ENCODE measurements around the gene ITIH5.

ITIH5 gene

DNA sequence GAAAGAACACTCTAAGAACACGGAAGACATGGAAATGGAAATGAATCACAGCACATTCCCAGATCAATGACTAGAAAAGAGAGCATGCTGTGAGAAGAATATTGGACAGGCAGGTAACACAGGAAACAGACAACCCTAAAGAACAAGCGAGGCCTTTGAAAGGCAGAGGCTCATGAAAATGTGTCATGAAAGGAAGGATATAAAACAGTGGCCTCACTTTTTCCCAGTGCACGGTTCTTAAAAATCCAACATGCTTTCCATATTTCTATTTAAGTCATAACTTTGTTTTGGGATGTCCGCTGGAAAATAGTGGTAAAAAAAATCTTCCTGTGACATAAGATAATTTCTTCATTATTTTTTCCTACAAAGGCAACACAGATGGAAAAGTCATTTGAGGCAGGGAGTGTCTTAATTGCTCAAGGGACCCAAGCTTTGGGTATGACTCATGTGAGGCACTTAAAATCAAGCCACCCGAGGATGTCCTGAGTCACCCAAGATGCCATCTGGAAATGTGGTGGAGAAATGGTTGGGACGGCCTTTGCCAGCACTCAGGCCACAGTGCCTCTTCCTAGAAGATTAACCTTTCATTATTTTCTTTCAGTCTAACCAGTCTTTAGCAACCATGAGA, 17.0 kb downstream of the ITIH5 start:
- no peak for DNase-seq (ENCODE audit: low read depth)
- H3K4me3 ChIP-seq (ENCODE audit: low read depth, low read length): no peak overlapping the region
- TF ChIP-seq, protein P1, sequence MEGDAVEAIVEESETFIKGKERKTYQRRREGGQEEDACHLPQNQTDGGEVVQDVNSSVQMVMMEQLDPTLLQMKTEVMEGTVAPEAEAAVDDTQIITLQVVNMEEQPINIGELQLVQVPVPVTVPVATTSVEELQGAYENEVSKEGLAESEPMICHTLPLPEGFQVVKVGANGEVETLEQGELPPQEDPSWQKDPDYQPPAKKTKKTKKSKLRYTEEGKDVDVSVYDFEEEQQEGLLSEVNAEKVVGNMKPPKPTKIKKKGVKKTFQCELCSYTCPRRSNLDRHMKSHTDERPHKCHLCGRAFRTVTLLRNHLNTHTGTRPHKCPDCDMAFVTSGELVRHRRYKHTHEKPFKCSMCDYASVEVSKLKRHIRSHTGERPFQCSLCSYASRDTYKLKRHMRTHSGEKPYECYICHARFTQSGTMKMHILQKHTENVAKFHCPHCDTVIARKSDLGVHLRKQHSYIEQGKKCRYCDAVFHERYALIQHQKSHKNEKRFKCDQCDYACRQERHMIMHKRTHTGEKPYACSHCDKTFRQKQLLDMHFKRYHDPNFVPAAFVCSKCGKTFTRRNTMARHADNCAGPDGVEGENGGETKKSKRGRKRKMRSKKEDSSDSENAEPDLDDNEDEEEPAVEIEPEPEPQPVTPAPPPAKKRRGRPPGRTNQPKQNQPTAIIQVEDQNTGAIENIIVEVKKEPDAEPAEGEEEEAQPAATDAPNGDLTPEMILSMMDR (IDR thresholded peaks at IDR 0.05; ENCODE audit: insufficient read depth, low read depth, low read length, missing control alignments): no peak

DNA sequence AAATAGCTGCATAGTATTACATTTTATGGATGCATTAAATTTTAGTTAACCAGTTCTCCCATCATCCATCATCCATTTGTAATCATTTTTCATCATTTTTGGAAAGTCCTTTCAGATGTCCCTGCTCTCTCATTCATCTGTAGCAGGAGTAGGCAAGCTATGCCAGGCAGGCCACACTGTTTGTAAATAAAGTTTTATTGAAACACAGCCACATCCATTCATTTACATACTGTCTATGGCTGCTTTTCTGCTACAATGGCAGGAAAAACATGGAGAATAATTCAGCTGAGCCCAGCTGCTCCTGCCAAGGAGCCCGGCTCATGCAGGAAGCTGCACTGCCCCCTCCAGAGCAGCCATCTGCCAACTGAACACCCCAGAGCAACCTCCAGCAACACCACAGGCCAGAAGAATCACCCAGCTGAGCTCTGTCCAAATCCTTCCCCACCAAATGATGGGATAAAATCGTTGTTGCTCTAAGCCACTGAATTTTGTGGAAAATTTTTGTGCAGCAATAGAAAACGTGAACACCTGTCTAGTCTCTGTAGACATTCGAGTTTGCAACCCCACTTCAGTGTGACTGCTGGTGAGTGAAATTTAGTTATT, 19.6 kb downstream of the ITIH5 start:
- TF ChIP-seq, protein P1 (IDR thresholded peaks at IDR 0.05; ENCODE audit: insufficient read depth, low read depth, low read length, missing control alignments): no peak

DNA sequence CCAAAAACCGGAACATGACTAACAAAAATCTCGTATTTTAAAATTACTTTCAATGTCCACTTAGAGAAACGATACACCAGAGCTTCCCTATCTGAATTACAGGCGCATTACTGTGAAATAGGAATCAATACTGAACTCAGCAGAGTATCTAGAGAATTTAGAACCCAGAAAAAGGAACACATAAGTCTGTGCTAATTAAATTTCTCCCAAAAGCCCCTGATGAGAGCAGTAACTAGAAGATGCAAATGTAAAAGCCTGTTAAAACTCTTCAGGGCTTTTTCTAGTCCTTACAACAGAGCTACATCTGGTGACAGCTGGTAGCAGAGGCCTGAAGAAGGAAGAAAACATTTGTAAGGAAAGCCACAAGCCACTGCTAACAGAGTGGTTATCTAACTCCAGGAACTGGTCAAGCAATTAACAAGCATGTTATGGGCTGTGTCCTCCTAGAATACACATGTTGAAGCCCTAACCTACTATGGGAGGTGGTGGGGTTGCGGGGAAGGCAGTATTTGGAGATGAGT, 24.2 kb downstream of the ITIH5 start:
- H3K4me3 ChIP-seq (ENCODE audit: low read depth, low read length): no peak overlapping the region
- TF ChIP-seq, protein P1 (IDR thresholded peaks at IDR 0.05; ENCODE audit: insufficient read depth, low read depth, low read length, missing control alignments): no peak
- DNase-seq (ENCODE audit: low read depth): no peak

More for the DNA sequence above, 19.6 kb downstream of the ITIH5 start:
- no peak overlapping the region for H3K4me3 ChIP-seq (ENCODE audit: low read depth, low read length)
- DNase-seq (ENCODE audit: low read depth): no peak

DNA sequence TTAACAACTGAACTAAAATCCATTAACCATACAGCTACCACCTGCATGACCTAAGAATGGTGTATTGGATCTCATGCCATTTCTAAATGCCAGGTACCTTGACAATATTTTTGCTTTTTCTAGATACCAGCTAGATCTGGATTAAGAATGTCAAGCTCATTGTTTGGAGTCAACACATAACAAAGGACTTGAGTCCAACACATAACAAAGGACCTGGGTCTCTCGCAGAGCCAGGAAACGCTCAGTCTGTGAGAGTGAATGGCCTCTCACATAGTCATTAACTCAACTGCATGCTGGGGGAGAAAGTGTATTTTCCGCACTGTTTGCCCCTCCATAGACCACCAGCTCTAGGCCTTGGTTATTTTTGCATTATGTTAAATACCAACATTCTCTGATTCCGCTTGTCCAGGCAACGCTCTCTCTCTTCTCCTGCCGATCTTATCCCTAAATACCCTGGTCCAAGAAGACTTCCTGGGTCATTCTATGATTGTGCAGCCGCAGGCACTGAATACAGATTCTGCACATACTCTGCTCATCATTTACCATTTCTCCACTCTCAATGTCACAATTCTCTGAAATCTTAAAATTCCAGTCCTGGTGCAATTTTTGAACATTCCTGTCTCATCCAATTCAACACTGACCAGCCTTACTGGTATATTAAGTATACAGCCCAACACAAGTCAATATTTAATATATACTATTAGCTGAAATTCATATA, 31.2 kb downstream of the ITIH5 start:
- DNase-seq (ENCODE audit: low read depth): no peak
- H3K4me3 ChIP-seq (ENCODE audit: low read depth, low read length): no peak overlapping the region
- TF ChIP-seq, protein P1 (IDR thresholded peaks at IDR 0.05; ENCODE audit: insufficient read depth, low read depth, low read length, missing control alignments): no peak

DNA sequence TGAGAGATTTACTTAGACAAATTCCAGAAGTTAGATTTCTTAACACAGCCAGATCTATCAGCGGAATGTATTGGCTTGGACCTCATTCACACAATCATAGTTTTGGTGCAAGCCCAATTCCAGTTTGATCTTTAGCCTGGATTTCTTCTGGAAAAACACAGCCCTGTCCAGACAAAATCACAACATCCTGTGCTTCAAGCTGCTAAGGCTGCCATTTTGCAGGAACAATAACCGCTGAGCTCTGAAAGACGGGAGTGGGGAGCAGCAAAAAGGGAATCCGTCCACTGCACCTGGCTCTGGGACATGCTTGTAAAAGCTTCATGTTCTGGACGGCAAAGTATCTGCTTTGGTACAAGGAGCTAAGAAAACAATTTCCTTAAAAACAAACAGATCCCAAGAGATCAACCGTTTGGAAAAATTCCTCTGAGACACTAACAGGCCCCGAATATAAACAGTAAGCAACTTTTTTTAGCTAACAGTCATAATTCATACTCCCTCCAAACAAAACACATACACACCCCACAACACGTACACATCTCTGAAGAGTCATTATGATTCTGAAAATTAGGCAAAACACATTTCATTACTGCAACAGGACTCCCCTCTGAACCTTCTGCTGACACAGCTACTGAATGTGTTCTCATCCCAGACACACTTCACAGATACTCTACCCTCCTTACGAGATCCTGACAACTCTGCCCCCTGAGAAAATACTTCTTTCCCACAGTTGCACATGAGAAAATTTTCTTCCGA, 32.4 kb downstream of the ITIH5 start:
- TF ChIP-seq, protein P1 (IDR thresholded peaks at IDR 0.05; ENCODE audit: insufficient read depth, low read depth, low read length, missing control alignments): no peak
- H3K4me3 ChIP-seq (ENCODE audit: low read depth, low read length): no peak overlapping the region
- no peak for DNase-seq (ENCODE audit: low read depth)

DNA sequence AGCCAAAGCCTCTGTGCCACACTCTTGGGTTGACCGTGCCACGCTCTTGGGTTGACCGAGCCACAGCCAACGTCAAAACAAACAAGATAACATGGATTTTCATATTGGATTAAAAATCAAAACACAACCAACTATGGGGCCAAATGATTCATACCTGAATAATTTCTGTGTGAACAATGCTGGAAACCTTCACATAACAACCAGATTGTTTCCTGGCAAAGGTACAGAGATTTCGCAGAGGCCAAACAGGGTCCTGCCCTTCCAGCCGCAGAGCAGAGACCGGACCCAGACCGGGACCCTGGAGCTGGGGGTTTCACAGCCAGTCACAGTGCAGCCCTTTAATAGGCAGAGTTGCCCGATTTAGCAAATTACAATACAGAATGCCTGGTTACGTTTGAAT, 40.5 kb downstream of the ITIH5 start:
- TF ChIP-seq, protein P1 (IDR thresholded peaks at IDR 0.05; ENCODE audit: insufficient read depth, low read depth, low read length, missing control alignments): no peak
- no peak for DNase-seq (ENCODE audit: low read depth)

More for the DNA sequence above, 40.5 kb downstream of the ITIH5 start:
- H3K4me3 ChIP-seq (ENCODE audit: low read depth, low read length): no peak overlapping the region
